Calu3 (cell line): ENCODE results near the gene TSPAN9. TPM values are rescaled to one million over a fixed set of nuclear protein-coding genes. Genes with fewer than 3 reads are reported as not detected.

ENCODE experiments used
- BruUV-seq: library from RNA; stranded (reverse); fragments of 400-500 nt; replicated peaks from 2 replicates; lab custom pipeline; 2021; lab: Mats Ljungman, UMichigan
- CTCF ChIA-PET: fragments of 300-600 bp; sonication (Branson Sonifier 250); formaldehyde crosslinking; loops from one replicate; lab custom pipeline; 2022; ENCODE audit warnings: antibody characterized with exemption; lab: Charles Lee
- DNase-seq: peaks from one replicate; pipeline ENCODE4 v3.0.0; 2022
- H3K27ac Mint-ChIP-seq: one replicate; pipeline ENCODE4 v1.8.0; 2022; ENCODE audit warnings: mixed read lengths; ENCODE audit not compliant: unreplicated experiment
- H3K27me3 Mint-ChIP-seq: one replicate; pipeline ENCODE4 v1.8.0; 2022; ENCODE audit warnings: mixed read lengths; ENCODE audit not compliant: unreplicated experiment
- H3K36me3 Mint-ChIP-seq: one replicate; pipeline ENCODE4 v1.8.0; 2022; ENCODE audit warnings: mild to moderate bottlenecking, moderate library complexity, mixed read lengths; ENCODE audit not compliant: insufficient read depth, unreplicated experiment
- H3K4me1 Mint-ChIP-seq: one replicate; pipeline ENCODE4 v1.8.0; 2022; ENCODE audit warnings: mild to moderate bottlenecking, low read depth, mixed read lengths; ENCODE audit not compliant: unreplicated experiment
- H3K4me3 Mint-ChIP-seq: one replicate; pipeline ENCODE4 v1.8.0; 2022; ENCODE audit warnings: mild to moderate bottlenecking, low read depth, moderate library complexity, mixed read lengths; ENCODE audit not compliant: unreplicated experiment
- H3K9me3 Mint-ChIP-seq: one replicate; pipeline ENCODE4 v1.8.0; 2022; ENCODE audit warnings: low read depth, mixed read lengths; ENCODE audit not compliant: unreplicated experiment
- intact Hi-C: fragments of 100-400 bp; cut with micrococcal nuclease; formaldehyde crosslinking; loops from one replicate; pipeline ENCODE4 v1.10.0; 2022; ENCODE audit not compliant: unreplicated experiment
- total RNA-seq: library from RNA; stranded (reverse); gene quantifications from 2 replicates; pipeline ENCODE4 v1.2.3, GENCODE V29; 2022
- TF ChIP-seq, protein P1 (sequence below): fragments of 200-600 bp; IDR thresholded peaks from one replicate; pipeline ENCODE4 v1.8.0; 2022; ENCODE audit warnings: antibody characterized with exemption; ENCODE audit not compliant: unreplicated experiment

TSPAN9 gene
- total RNA-seq, 1 experiment from 2014 or later: 6.0 TPM

GRCh38 chr12:3329361-3329760, 252.2 kb downstream of the TSPAN9 start:
- no peak overlapping the region for H3K4me3 Mint-ChIP-seq
- H3K4me1 Mint-ChIP-seq: no peaks in the 10 kb centered on the region
- no peaks in the 10 kb centered on the region for H3K36me3 Mint-ChIP-seq
- H3K27ac Mint-ChIP-seq: no peak overlapping the region
- H3K27me3 Mint-ChIP-seq: peaks cover 81% of the 10 kb centered on the region
- no peaks in the 10 kb centered on the region for H3K9me3 Mint-ChIP-seq
- intact Hi-C loops: no loop called here
- no peak for DNase-seq
- CTCF ChIA-PET: no interaction called here
- TF ChIP-seq, protein P1, sequence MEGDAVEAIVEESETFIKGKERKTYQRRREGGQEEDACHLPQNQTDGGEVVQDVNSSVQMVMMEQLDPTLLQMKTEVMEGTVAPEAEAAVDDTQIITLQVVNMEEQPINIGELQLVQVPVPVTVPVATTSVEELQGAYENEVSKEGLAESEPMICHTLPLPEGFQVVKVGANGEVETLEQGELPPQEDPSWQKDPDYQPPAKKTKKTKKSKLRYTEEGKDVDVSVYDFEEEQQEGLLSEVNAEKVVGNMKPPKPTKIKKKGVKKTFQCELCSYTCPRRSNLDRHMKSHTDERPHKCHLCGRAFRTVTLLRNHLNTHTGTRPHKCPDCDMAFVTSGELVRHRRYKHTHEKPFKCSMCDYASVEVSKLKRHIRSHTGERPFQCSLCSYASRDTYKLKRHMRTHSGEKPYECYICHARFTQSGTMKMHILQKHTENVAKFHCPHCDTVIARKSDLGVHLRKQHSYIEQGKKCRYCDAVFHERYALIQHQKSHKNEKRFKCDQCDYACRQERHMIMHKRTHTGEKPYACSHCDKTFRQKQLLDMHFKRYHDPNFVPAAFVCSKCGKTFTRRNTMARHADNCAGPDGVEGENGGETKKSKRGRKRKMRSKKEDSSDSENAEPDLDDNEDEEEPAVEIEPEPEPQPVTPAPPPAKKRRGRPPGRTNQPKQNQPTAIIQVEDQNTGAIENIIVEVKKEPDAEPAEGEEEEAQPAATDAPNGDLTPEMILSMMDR: no peak
- no TSS peak for BruUV-seq

DNA sequence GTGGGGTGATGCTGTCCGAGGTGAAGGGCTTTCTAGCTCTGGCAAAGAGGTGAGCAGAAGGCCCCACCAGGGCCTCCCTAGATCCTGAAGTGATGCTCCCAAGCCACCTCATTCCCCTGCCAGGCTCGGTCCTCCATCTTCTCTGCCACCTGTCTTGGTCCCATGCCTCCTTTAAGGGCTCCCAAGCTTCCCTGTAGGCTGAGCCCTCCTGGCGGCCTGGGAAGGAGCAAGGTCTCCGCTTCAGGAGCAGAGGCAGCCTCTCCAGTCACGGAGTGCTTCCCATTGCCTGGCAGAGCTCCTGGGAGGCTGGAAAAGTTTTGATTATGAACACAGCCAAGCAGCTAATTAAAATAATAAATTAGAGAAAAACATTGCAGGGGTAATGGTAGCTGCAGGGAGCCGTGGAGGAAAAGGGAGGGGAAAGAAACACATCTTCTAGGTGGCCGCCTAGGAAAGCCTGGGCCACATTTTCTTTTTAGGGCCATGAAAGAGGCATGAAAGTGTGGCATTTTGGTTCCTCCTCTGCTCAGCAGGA, 253.9 kb downstream of the TSPAN9 start:
- intact Hi-C loops: no loop called here

DNA sequence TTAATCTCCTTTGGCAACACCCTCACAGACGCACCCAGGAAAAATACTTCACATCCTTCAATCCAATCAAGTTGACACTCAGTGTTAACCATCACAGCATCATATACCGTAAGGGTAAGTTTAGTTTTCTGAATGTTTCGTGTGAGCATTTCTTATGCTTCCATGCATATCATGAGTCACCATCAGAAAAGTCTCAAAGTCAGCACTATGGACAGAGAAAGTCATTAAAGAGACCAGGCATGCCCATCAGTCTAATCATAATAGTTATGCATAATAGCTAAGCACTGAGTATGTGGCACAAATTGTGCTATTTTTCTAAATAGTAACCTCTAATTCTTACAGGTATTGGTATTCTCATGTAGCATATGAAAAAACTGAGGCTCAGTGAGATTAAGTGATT, 255.0 kb downstream of the TSPAN9 start:
- intact Hi-C loops: no loop called here
- no peaks in the 10 kb centered on the region for H3K4me1 Mint-ChIP-seq
- CTCF ChIA-PET: interaction anchor here (0.7 kb wide), 1 partner anchor 31 kb away, joined by 3 read pairs; no protein-coding TSS in a partner anchor
- H3K27me3 Mint-ChIP-seq: peaks cover 95% of the 10 kb centered on the region
- no TSS peak for BruUV-seq
- no peak overlapping the region for H3K27ac Mint-ChIP-seq
- H3K4me3 Mint-ChIP-seq: no peak overlapping the region
- TF ChIP-seq, protein P1: no peak
- H3K36me3 Mint-ChIP-seq: no peaks in the 10 kb centered on the region
- H3K9me3 Mint-ChIP-seq: no peaks in the 10 kb centered on the region
- no peak for DNase-seq

More for the DNA sequence above, 253.9 kb downstream of the TSPAN9 start:
- no peaks in the 10 kb centered on the region for H3K9me3 Mint-ChIP-seq
- CTCF ChIA-PET: interaction anchor here (1.0 kb wide), 1 partner anchor 16 kb away, joined by 3 read pairs; no protein-coding TSS in a partner anchor
- H3K36me3 Mint-ChIP-seq: no peaks in the 10 kb centered on the region
- TF ChIP-seq, protein P1: no peak
- H3K27ac Mint-ChIP-seq: no peak overlapping the region
- H3K4me1 Mint-ChIP-seq: no peaks in the 10 kb centered on the region
- BruUV-seq: no TSS peak
- no peak overlapping the region for H3K4me3 Mint-ChIP-seq
- H3K27me3 Mint-ChIP-seq: peaks cover 95% of the 10 kb centered on the region
- no peak for DNase-seq

DNA sequence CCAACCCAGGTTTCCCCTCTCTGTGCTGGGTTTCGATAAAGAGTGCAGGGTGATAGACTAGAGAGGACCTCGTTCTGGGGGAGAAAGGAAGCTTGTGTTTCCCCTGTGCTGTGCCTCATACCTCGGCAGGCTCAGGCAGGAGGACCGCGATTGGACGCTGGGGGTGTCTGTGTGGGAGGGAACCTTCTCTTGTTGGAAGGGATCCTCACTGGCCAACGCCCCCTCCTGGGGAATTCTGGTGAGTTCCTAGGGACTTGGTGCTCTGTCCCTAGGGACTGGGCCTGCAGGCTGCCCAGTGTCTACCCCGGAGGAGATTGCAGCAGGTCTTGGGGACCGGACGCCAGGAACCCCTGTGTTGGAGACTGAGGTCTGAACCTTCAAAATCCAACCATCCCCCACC, 256.4 kb downstream of the TSPAN9 start:
- no TSS peak for BruUV-seq
- DNase-seq: peak; percentile 35
- TF ChIP-seq, protein P1: no peak
- intact Hi-C loops: no loop called here
- H3K4me3 Mint-ChIP-seq: no peak overlapping the region
- peaks cover 95% of the 10 kb centered on the region for H3K27me3 Mint-ChIP-seq
- no peaks in the 10 kb centered on the region for H3K36me3 Mint-ChIP-seq
- H3K27ac Mint-ChIP-seq: no peak overlapping the region
- no peaks in the 10 kb centered on the region for H3K4me1 Mint-ChIP-seq
- CTCF ChIA-PET: interaction anchor here (1.2 to 1.4 kb wide), 2 partner anchors 8 to 16 kb away, joined by 3 read pairs; no protein-coding TSS in a partner anchor
- H3K9me3 Mint-ChIP-seq: no peaks in the 10 kb centered on the region
